A673 (cell line): ENCODE results near the gene NMU. TPM values are rescaled to one million over a fixed set of nuclear protein-coding genes. Genes with fewer than 3 reads are reported as not detected.

ENCODE experiments used
- BruUV-seq: library from RNA; stranded (reverse); fragments of 400-500 nt; replicated peaks from 2 replicates; lab custom pipeline; 2021; lab: Mats Ljungman, UMichigan
- CTCF ChIA-PET: fragments of 300-600 bp; sonication (Branson Sonifier 250); formaldehyde crosslinking; loops from one replicate; lab custom pipeline; 2022; ENCODE audit warnings: antibody characterized with exemption; lab: Charles Lee
- POLR2A ChIA-PET: fragments of 300-600 bp; sonication (Branson Sonifier 250); formaldehyde crosslinking; loops from one replicate; lab custom pipeline; 2022; ENCODE audit warnings: antibody characterized with exemption; ENCODE audit not compliant: low non-redundant PET; lab: Charles Lee
- DNase-seq: peaks from one replicate; pipeline ENCODE4 v3.0.0-alpha.2; 2015; ENCODE audit warnings: low spot score
- H3K27ac ChIP-seq: fragments of 200-600 bp; sonication (generic); 2 replicates; pipeline ENCODE4 v1.5.1; 2016; ENCODE audit warnings: mixed run types, low read depth, mild to moderate bottlenecking, mixed read lengths, antibody characterized with exemption, low read length; ENCODE audit not compliant: poor library complexity, severe bottlenecking
- H3K27me3 ChIP-seq: fragments of 200-600 bp; sonication (generic); replicated peaks from 2 replicates; pipeline ENCODE4 v1.6.1; 2017; ENCODE audit warnings: mixed run types, low read depth, mild to moderate bottlenecking, mixed read lengths, antibody characterized with exemption, low read length; ENCODE audit not compliant: insufficient read depth, poor library complexity
- H3K36me3 ChIP-seq: fragments of 200-600 bp; sonication (generic); 2 replicates; pipeline ENCODE4 v1.6.1; 2016; ENCODE audit warnings: mixed run types, mild to moderate bottlenecking, mixed read lengths, antibody characterized with exemption, low read length; ENCODE audit not compliant: insufficient read depth, poor library complexity, severe bottlenecking
- H3K4me1 ChIP-seq: fragments of 200-600 bp; sonication (generic); 2 replicates; pipeline ENCODE4 v1.6.1; 2017; ENCODE audit warnings: mixed run types, mild to moderate bottlenecking, mixed read lengths, antibody characterized with exemption, low read length; ENCODE audit not compliant: insufficient read depth, poor library complexity, severe bottlenecking
- H3K4me3 ChIP-seq: fragments of 200-600 bp; sonication (generic); 2 replicates; pipeline ENCODE4 v1.5.1; 2016; ENCODE audit warnings: low read depth, mixed run types, mild to moderate bottlenecking, mixed read lengths, low read length; ENCODE audit not compliant: poor library complexity, severe bottlenecking
- H3K9me3 ChIP-seq: fragments of 200-600 bp; sonication (generic); 2 replicates; pipeline ENCODE4 v1.6.1; 2016; ENCODE audit warnings: mixed run types, low read depth, mild to moderate bottlenecking, mixed read lengths, antibody characterized with exemption, low read length; ENCODE audit not compliant: poor library complexity, severe bottlenecking
- CTCF ChIP-seq: fragments of 300-800, 200-600 bp; sonication (generic); conservative IDR thresholded peaks from 2 replicates; pipeline ENCODE4 v1.5.1; 2017; ENCODE audit warnings: low read depth, mild to moderate bottlenecking, antibody characterized with exemption, low read length, moderate library complexity, mixed read lengths
- EZH2 ChIP-seq: fragments of 200-600 bp; sonication (generic); IDR thresholded peaks from 2 replicates; pipeline ENCODE4 v1.6.1; 2017; ENCODE audit warnings: borderline replicate concordance, low read depth, mild to moderate bottlenecking, mixed read lengths, antibody characterized with exemption, low read length; ENCODE audit not compliant: poor library complexity, severe bottlenecking
- intact Hi-C: fragments of 100-400 bp; cut with micrococcal nuclease; formaldehyde crosslinking; loops from one replicate; pipeline ENCODE4 v1.10.0; 2022; ENCODE audit not compliant: unreplicated experiment
- total RNA-seq: library from RNA; stranded (reverse); gene quantifications from 2 replicates; pipeline ENCODE4 v1.2.3, GENCODE V29; 2021

NMU gene
- total RNA-seq, 1 experiment from 2014 or later = not detected

- POLR2A ChIA-PET = interaction anchor here (0.6 kb wide), 1 partner anchor 25 kb away, joined by 3 read pairs; no protein-coding TSS in a partner anchor
- CTCF ChIA-PET = no interaction called here
- Histone ChIP-seq H3K27ac (no peak overlapping the region), H3K27me3 (no peaks in the 10 kb centered on the region), H3K36me3 (no peaks in the 10 kb centered on the region), H3K4me3 (no peak overlapping the region), H3K4me1 (no peaks in the 10 kb centered on the region), H3K9me3 (no peaks in the 10 kb centered on the region)
- TF ChIP-seq EZH2 = no peak
- TF ChIP-seq CTCF = no peak
- no TSS peak for BruUV-seq
- intact Hi-C loops = no loop called here
- DNase-seq = peak; percentile 3
Measured at GRCh38 chr4:55615008-55615407, 21.1 kb downstream of the NMU start.

DNA sequence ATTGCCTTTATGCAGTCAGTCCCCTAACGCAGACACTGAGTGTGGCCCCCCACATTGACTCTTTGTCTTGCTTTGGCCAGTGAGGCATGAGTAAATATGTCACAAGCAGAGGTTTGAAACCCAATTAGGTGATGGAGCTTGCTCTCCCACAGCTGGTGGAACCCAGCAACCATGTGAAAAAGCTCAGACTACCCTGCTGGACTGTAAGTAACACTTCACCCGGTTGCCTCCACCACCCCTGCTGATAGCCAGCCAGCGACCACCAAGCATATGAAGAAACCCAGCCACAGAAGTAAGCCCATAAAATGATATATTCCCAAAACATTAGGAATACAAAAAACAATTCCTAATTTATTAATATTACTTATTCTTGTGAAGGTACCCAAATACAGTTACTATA, 22.5 kb downstream of the NMU start:
- H3K9me3 ChIP-seq = no peaks in the 10 kb centered on the region
- POLR2A ChIA-PET = no interaction called here
- no peak overlapping the region for H3K27ac ChIP-seq
- CTCF ChIA-PET = no interaction called here
- no peak for DNase-seq
- H3K27me3 ChIP-seq = no peaks in the 10 kb centered on the region
- H3K4me3 ChIP-seq = no peak overlapping the region
- TF ChIP-seq CTCF (no peak), EZH2 (no peak)
- BruUV-seq = no TSS peak
- intact Hi-C loops = no loop called here
- H3K36me3 ChIP-seq = no peaks in the 10 kb centered on the region
- no peaks in the 10 kb centered on the region for H3K4me1 ChIP-seq

- intact Hi-C loops = no loop called here
- Histone ChIP-seq H3K36me3 (no peaks in the 10 kb centered on the region), H3K9me3 (no peaks in the 10 kb centered on the region), H3K4me3 (no peak overlapping the region), H3K27me3 (no peaks in the 10 kb centered on the region), H3K27ac (no peak overlapping the region), H3K4me1 (no peaks in the 10 kb centered on the region)
- CTCF ChIA-PET = no interaction called here
- DNase-seq = no peak
- no TSS peak for BruUV-seq
- TF ChIP-seq CTCF (no peak), EZH2 (no peak)
- POLR2A ChIA-PET = no interaction called here
Measured at GRCh38 chr4:55612341-55612740, 23.8 kb downstream of the NMU start.
